BJ (cell line): ENCODE measurements around the gene ACKR2. TPM values are rescaled to one million over a fixed set of nuclear protein-coding genes. Genes with fewer than 3 reads are reported as not detected.
A peak's percentile ranks its signal among the peaks of the same experiment; 100 is the strongest.

Source experiments
- CTCF ChIA-PET: fragments of 350-600 bp; formaldehyde crosslinking; extraction: SDS; loops from one replicate; lab custom pipeline; 2021; ENCODE audit warnings: antibody characterized with exemption, inconsistent platforms; lab: Yijun Ruan, JAX
- POLR2A ChIA-PET: fragments of 300-600 bp; sonication (Branson Sonifier 250); formaldehyde crosslinking; extraction: SDS; loops from one replicate; lab custom pipeline; 2021; ENCODE audit warnings: antibody characterized with exemption; lab: Charles Lee
- DNase-seq: peaks from one replicate; pipeline ENCODE4 v3.0.0-alpha.2; 2011; ENCODE audit warnings: low read depth
- H3K27me3 ChIP-seq: 2 replicates; pipeline ENCODE4 v1.6.0; 2011; ENCODE audit warnings: low read length; ENCODE audit not compliant: control insufficient read depth, insufficient read depth
- H3K36me3 ChIP-seq: 2 replicates; pipeline ENCODE4 v1.5.1; 2011; ENCODE audit warnings: low read length; ENCODE audit not compliant: control insufficient read depth, insufficient read depth
- H3K4me3 ChIP-seq: 2 replicates; pipeline ENCODE4 v1.5.1; 2011; ENCODE audit warnings: low read depth, mild to moderate bottlenecking, control low read depth, low read length
- CTCF ChIP-seq: IDR thresholded peaks from 2 replicates; pipeline ENCODE4 v1.5.1; 2011; ENCODE audit warnings: low read depth, mild to moderate bottlenecking, control low read depth, inconsistent platforms, low read length, moderate library complexity; ENCODE audit not compliant: insufficient read depth
- polyA plus RNA-seq: library from polyadenylated mRNA; depleted of rRNA; stranded (reverse); fragments of >200 nt; gene quantifications from 2 replicates; pipeline ENCODE4 v1.2.3, GENCODE V29; 2011

Gene ACKR2
- polyA plus RNA-seq, 1 experiment = 0.15 TPM

- POLR2A ChIA-PET = no interaction called here
- no peak for DNase-seq
- no peak for TF ChIP-seq CTCF
- H3K36me3 ChIP-seq = no peaks in the 10 kb centered on the region
- H3K27me3 ChIP-seq = peaks cover 8% of the 10 kb centered on the region; the same call in 1 of the 2 replicates
- no peak overlapping the region for H3K4me3 ChIP-seq
- CTCF ChIA-PET = interaction anchor here (1.1 to 2.4 kb wide), 2 partner anchors 10 to 24 kb away, joined by 4 to 10 read pairs; no protein-coding TSS in a partner anchor
Observed at GRCh38 chr3:42769477-42770131, 39.6 kb upstream of the ACKR2 start.

GRCh38 chr3:42771271-42771670 lies 38.0 kb upstream of the ACKR2 start:
- no peak for DNase-seq
- Histone ChIP-seq H3K4me3 (no peak overlapping the region), H3K27me3 (peaks cover under 1% of the 10 kb centered on the region; the same call in 1 of the 2 replicates), H3K36me3 (no peaks in the 10 kb centered on the region)
- ChIA-PET POLR2A (no interaction called here), CTCF (interaction anchor here (2.4 kb wide), 1 partner anchor 8 kb away, joined by 10 read pairs; no protein-coding TSS in a partner anchor)
- TF ChIP-seq CTCF = no peak

- Histone ChIP-seq H3K27me3 (no peaks in the 10 kb centered on the region), H3K4me3 (peak within 1 kb of the TSS; percentile 50), H3K36me3 (no peaks in the 10 kb centered on the region)
- POLR2A ChIA-PET = no interaction called here
- CTCF ChIA-PET = no interaction called here
- TF ChIP-seq CTCF = no peak
- peak; percentile 41 for DNase-seq
Observed at GRCh38 chr3:42772670-42773408, 36.4 kb upstream of the ACKR2 start, which contains the start of gene CCDC13. Gene CCDC13 (minus strand): TSS chr3:42773253. CDS start chr3:42758345, 14,908 bp downstream.

GRCh38 chr3:42773409-42773751 lies 35.9 kb upstream of the ACKR2 start:
- no peak for TF ChIP-seq CTCF
- POLR2A ChIA-PET = no interaction called here
- CTCF ChIA-PET = interaction anchor here (0.9 to 1.1 kb wide), 2 partner anchors 9 to 66 kb away, joined by 3 read pairs; no protein-coding TSS in a partner anchor
- DNase-seq = no peak
- Histone ChIP-seq H3K4me3 (peak overlapping the region; percentile 50), H3K27me3 (no peaks in the 10 kb centered on the region), H3K36me3 (no peaks in the 10 kb centered on the region)

- Histone ChIP-seq H3K36me3 (no peaks in the 10 kb centered on the region), H3K4me3 (no peak overlapping the region), H3K27me3 (no peaks in the 10 kb centered on the region)
- CTCF ChIA-PET = interaction anchor here (0.9 to 2.8 kb wide), 6 partner anchors 8 to 62 kb away, joined by 4 to 28 read pairs (median 10); no protein-coding TSS in a partner anchor
- TF ChIP-seq CTCF = no peak
- POLR2A ChIA-PET = no interaction called here
- no peak for DNase-seq
Observed at GRCh38 chr3:42778644-42779043, 30.6 kb upstream of the ACKR2 start.
